Measurements from ENCODE around the gene GLCE. TPM values are rescaled to one million over a fixed set of nuclear protein-coding genes. Genes with fewer than 3 reads are reported as not detected.

GLCE gene
- total and polyA plus RNA-seq, 9 of the 15 experiments (the other 6 are each of a cell fraction or from before 2014, with no cell fraction given): 4.6 to 12.3 (median 10.6) TPM

- TF ChIP-seq PATZ1 (CRISPR knock-in tag; IDR thresholded peaks at IDR 0.05; ENCODE audit: borderline replicate concordance): no peak
- no peak for TF ChIP-seq MXD1 (CRISPR knock-in tag; IDR thresholded peaks at IDR 0.05; ENCODE audit: borderline replicate concordance, poor library complexity, severe bottlenecking)
- TF ChIP-seq ZNF551 (CRISPR knock-in tag; IDR thresholded peaks at IDR 0.05): no peak
- TF ChIP-seq MITF (IDR thresholded peaks at IDR 0.05): no peak
- no peak for TF ChIP-seq RBBP5 (IDR thresholded peaks at IDR 0.05; ENCODE audit: borderline replicate concordance, insufficient read depth, low read length, poor library complexity, severe bottlenecking)
Measured at GRCh38 chr15:69119001-69119400, 41.4 kb upstream of the GLCE start (continued).
